Fibroblast of peridontal ligament (primary cell): ENCODE measurements around the gene SCAMP5.

Source experiments
- DNase-seq: peaks from one replicate; pipeline ENCODE4 v3.0.0-alpha.2; 2010; ENCODE audit errors: extremely low read depth

Gene SCAMP5

DNA sequence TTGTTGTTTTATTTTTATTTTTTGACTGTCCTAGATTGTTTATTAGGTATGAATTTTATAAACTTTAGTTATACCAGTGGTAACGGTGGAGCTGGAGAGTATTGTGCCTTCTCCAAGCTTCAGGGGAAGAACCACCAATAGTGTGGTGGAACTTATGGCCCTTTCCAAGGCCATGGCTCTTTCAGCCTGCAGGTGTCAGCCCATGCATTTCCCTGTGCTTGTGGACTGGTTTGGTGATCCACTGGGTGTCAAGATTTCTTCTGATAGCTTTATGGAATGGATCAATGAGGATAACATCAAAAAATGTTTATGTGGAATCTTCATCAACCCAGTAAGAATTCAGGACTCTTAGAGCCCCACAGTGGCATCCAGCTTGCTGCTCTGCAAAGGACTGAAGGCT is 19.2 kb upstream of the SCAMP5 start:
- no peak for DNase-seq

GRCh38 chr15:74977599-74977998 is 17.8 kb upstream of the SCAMP5 start:
- DNase-seq, result no peak

DNA sequence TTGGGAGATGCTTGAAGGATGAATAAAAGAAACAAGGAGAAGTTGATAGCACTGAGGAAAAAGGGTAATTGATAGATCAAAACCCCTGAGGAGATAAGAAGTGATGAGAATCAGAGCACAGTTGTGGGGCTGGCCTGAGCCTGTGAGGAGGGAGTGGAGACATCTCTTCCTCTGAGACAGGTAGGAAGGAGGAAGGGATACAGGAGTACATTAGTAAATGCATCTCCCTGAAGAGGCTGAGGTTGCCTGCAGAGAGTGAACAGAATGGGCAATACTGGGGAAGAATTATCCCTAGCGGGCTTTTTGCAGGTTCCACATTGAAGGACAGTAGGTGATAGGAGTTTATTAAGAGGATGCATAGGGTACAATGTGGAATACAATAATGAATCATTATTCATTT is 17.3 kb upstream of the SCAMP5 start:
- DNase-seq, result no peak

DNA sequence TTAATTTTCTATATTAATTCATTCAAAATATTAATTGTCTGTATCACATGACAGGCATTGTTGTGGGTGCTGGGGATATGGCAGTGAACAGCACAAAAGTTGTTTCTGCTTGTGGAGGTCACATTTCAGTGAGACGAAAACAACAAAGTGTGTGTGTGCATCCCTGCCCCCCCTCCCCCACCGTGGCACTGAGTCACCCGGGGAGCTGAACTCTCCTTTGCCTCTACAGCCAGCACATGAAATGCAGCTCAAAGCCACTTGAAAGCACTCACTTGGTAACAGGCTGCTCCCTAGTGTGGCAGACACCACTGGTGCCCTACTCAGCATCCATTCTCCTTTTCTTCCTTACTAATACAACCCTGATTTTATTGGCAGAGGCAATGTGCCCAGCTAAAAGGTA is 16.9 kb upstream of the SCAMP5 start:
- DNase-seq, result no peak

- DNase-seq, result no peak
Observed at GRCh38 chr15:74982183-74982582, 13.2 kb upstream of the SCAMP5 start.

DNA sequence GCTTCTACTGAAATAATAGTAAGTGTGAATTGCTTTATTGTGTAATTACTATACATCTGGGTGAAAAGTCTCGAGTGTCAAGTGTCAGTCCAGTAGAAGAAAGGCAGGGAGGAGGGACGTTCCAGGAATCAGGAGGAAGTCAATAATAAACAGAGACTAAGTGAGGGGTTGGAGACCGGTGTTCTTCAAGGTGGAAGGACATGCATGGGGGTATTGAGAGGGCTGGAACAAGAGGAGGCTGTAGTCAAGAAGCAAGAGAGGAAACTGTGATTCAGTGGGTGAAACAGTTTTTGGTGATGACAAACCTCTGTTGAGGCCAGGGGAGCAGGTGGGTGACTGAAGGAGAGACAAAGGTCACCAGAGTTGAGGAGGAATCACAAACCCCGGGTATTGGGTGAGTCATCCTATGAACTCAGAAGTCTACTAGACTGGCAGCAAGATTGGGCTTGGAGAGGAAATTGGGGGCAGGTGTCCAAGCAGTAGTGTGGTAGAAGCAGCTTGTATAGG is 11.6 kb upstream of the SCAMP5 start:
- DNase-seq, result no peak

- DNase-seq, result no peak
Observed at GRCh38 chr15:74988007-74988800, 7.2 kb upstream of the SCAMP5 start.

DNA sequence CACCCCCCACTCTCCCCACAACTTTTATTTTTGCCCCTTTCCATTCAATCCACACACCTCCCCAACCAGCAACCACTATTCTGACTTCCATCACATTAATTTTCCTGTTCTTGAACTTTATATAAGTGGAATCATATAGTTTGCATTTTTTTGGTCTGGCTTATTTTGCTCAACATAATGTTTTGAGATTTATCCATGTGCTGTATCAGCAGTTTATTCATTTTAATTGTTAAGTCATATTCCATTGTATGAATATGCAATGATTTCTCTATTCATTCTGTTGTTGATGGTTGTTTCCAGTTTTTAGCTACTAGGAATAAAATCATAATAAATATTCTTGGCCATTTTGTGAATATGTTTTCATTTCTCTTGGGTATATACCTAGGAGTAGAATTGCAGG is 5.8 kb upstream of the SCAMP5 start:
- DNase-seq, result no peak

DNA sequence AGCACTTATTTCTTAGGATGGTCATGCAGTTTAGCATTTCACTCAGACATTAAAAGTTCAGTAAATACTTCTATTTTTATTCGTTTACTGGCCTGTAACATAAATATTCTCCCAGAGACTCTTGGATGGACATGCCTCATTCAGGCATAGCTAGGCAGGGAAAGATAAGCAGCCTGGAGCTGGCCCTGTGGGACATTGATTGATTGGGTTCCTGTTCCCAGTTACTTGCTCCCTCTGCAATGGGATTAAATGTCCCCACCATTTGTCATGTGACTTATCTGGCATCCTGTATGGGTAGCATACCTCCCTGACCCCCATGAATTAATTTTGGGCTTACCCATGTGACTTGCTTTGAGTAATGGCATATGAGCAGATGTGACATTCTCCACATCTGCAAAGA is 2.7 kb upstream of the SCAMP5 start:
- no peak for DNase-seq

DNA sequence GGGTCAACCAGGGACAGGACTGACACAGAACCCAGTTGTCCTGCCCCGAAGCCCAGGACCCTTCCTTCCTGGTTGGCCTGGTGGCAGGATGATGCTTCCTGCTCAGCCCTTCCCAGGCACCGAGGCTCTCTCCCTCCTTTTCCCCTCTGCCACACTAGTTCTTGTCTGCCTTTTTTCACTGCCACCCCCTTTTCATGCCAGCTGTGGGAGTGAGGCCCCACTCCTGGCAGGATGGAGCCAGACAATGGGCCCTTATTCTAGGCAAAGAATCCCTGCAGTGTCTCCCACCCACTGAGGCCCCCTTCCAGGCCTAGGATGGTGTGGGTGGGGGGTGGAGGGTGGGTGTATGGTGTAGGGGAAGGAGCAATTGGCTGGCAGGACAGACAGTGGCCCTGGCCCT is 1.1 kb upstream of the SCAMP5 start:
- no peak for DNase-seq

DNA sequence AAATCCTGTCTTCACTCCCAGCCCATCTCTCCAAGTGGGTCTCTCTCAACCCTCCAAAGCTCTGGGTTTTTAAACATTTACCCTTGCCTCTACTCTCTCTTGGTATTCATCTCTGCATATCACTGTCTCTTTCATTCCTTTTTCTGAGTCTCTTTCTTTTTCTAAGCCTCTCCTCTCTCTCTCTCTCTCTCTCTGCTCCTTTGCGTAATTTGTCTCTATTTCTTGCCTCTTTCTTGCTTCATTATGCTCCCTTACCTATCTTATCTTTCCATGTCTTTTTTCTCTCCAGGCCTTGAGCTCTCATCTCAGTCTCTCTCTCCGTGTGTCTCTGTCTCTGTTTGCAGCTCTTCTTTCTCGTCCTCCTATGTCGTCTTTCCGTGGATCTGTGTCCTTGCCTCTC is 678 bp upstream of the SCAMP5 start:
- DNase-seq, result no peak

DNA sequence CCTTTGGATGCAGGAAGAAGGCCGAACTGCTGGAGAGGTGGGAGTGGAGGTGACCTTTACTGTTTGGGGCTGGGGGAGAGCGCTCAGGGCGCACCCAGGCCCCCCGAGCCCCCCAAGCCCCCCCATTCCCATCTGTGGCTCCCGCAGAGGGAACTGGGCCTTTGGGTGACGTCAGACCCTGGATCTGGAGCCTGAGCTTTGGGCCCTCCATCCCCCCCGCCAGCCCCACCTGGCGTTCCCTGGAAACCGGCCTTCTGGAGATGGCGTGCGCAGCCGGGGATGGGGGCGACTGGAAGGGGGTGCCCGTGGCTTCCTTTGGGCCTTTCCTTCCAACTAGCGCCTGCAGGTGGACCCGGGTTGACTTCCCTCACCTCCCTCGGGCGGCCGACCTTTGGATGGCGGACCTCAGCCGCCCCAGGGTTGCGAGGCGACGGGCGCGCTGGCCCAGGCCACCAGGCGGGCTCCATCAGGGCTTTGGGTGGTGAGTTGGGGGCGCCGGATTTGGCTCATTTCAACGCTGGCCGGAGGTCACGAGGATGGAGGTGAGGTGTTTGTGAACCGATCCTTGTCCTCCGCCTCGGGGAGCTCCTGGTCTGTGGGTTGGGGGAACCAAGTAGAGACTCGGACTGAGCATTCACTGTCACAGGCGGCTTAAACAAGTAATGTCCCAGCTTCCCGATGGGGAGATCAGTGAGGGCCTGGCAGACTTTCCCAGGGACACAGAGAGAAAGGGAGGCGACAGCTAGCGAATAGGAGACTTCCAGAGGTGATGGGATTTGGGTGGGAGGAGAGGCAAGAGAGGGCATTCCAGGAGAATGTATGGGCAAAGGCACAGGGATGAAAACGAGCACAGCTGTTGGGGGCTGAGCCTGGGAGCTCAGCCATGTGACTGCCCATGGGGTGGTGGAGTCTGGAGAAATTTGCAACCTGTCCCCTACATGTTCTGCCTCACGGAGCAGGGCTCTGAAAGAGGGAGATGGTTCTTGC is 709 bp downstream of the SCAMP5 start:
- DNase-seq, result no peak

DNA sequence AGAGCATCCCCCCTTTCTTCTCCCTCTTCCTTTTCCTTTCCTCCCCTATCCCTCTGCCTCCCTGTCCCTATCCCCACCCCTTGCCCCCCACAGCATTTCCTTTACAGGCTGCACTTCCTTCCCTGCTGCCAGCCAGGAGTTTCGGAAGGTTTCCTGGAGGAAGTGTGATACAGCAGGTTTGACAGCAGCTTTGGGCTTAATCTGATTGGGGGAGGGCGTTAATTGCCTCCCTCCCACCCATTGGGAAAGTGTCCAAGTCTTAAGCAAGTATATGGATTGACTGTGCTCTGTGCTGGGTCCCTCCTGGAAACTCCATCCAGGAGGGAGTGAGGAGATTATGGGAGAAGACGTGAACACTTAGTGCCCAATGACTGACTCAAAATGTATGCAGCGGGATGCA is 1.8 kb downstream of the SCAMP5 start:
- DNase-seq, result no peak

- DNase-seq, result no peak
Observed at GRCh38 chr15:74997543-74997942, 2.2 kb downstream of the SCAMP5 start.

DNA sequence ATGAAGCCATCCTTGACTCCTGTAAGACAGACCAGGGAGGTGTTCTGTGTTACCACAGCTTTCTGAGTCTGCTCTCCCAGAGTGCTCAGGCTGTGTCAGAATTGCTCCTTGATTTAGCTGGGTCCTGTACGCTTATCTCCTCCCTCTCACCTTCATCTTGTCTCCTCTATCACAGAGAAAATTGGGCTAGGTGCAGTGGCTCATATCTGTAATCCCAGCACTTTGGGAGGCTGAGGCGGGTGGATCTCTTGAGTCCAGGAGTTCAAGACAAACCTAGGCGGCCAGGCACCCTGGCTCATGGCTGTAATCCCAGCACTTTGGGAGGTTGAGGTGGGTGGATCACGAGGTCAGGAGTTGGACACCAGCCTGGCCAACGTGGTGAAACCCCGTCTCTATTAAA is 5.9 kb downstream of the SCAMP5 start:
- no peak for DNase-seq

GRCh38 chr15:75002398-75002797 is 7.0 kb downstream of the SCAMP5 start:
- DNase-seq, result no peak

GRCh38 chr15:75007216-75007615 is 11.9 kb downstream of the SCAMP5 start:
- DNase-seq, result no peak

GRCh38 chr15:75008221-75008625 is 12.9 kb downstream of the SCAMP5 start:
- no peak for DNase-seq

GRCh38 chr15:75008629-75009326 is 13.4 kb downstream of the SCAMP5 start:
- no peak for DNase-seq

DNA sequence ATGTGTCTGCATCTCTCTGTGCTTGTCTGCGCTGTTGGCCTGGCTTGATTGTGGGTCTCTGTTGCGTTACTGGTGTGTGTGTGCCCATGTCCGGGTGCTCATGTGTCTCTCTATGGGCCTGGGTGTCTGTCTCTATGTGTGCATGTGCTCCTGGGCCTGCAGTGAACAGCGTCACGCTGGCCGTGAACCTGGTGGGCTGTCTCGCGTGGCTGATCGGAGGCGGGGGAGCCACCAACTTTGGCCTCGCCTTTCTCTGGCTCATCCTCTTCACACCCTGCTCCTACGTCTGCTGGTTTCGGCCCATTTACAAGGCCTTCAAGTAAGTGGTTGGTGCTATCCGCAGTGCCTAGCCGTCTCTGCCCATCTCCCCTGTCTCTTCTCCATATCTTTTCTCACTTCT is 21.1 kb downstream of the SCAMP5 start:
- DNase-seq, result no peak

DNA sequence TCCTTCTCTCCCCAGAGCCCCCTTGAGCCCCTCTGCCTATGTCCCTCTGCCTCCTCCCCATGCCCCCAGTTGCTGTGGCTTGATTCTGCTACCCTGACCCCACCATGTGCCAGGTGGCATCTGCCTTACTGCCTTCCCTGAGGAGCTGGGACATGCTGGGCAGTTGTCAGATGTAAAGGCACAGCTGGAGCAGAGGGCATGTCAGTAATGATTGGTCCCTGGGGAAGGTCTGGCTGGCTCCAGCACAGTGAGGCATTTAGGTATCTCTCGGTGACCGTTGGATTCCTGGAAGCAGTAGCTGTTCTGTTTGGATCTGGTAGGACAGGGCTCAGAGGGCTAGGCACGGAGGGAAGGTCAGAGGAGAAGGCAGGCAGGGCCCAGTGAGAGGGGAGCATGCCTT is 24.6 kb downstream of the SCAMP5 start:
- DNase-seq, result no peak

GRCh38 chr15:75021341-75021740 is 26.0 kb downstream of the SCAMP5 start:
- DNase-seq, result no peak
